Measurements from ENCODE around the gene PTPRU. TPM values are rescaled to one million over a fixed set of nuclear protein-coding genes. Genes with fewer than 3 reads are reported as not detected.
A peak's percentile ranks its signal among the peaks of the same experiment; 100 is the strongest.

The PTPRU gene
- total RNA-seq, 1 donor from 2014 or later: 53.2 TPM

GRCh38 chr1:29247571-29248273 is 11.4 kb downstream of the PTPRU start:
- Histone ChIP-seq H3K4me3 (ENCODE audit: low read depth, low read length) (no peak overlapping the region), H3K36me3 (ENCODE audit: control insufficient read depth, insufficient read depth, low read length) (no peaks in the 10 kb centered on the region), H3K27me3 (ENCODE audit: control insufficient read depth, insufficient read depth, low read length) (no peaks in the 10 kb centered on the region)
- no peak for DNase-seq (ENCODE audit: low read depth)
- FAIRE-seq: no peak
- no peak for TF ChIP-seq CTCF (IDR thresholded peaks at IDR 0.05; ENCODE audit: insufficient read depth, low read length, severe bottlenecking)

DNA sequence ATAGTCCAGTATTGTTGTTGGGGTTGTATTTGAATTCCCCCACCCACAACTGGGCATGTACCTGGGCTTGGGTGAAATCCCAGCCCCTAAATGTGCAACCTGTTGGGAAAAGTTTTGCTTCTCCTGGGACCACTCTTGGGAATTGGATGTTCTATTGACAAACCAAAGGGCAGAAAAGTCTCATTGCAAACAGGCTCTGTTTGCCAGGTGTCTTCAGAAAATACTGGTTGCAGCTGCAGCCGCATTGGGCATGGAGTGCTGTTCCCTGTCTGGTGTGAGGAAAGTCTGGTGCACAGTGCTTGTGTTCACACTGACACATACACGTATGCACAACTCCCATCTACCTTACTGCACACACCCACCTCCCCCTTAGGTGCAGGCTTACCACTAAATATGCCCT is 12.1 kb downstream of the PTPRU start:
- no peaks in the 10 kb centered on the region for H3K36me3 ChIP-seq (ENCODE audit: control insufficient read depth, insufficient read depth, low read length)
- H3K4me3 ChIP-seq (ENCODE audit: low read depth, low read length): no peak overlapping the region
- no peaks in the 10 kb centered on the region for H3K27me3 ChIP-seq (ENCODE audit: control insufficient read depth, insufficient read depth, low read length)
- DNase-seq (ENCODE audit: low read depth) (no peak), FAIRE-seq (peak; percentile 91)
- TF ChIP-seq CTCF (IDR thresholded peaks at IDR 0.05; ENCODE audit: insufficient read depth, low read length, severe bottlenecking): no peak

- peak; percentile 40 for DNase-seq (ENCODE audit: low read depth)
- no peaks in the 10 kb centered on the region for H3K36me3 ChIP-seq (ENCODE audit: control insufficient read depth, insufficient read depth, low read length)
- no peaks in the 10 kb centered on the region for H3K27me3 ChIP-seq (ENCODE audit: control insufficient read depth, insufficient read depth, low read length)
- TF ChIP-seq CTCF (IDR thresholded peaks at IDR 0.05; ENCODE audit: insufficient read depth, low read length, severe bottlenecking): no peak
- no peak overlapping the region for H3K4me3 ChIP-seq (ENCODE audit: low read depth, low read length)
- no peak for FAIRE-seq
Observed at GRCh38 chr1:29249170-29249691, 12.9 kb downstream of the PTPRU start.

DNA sequence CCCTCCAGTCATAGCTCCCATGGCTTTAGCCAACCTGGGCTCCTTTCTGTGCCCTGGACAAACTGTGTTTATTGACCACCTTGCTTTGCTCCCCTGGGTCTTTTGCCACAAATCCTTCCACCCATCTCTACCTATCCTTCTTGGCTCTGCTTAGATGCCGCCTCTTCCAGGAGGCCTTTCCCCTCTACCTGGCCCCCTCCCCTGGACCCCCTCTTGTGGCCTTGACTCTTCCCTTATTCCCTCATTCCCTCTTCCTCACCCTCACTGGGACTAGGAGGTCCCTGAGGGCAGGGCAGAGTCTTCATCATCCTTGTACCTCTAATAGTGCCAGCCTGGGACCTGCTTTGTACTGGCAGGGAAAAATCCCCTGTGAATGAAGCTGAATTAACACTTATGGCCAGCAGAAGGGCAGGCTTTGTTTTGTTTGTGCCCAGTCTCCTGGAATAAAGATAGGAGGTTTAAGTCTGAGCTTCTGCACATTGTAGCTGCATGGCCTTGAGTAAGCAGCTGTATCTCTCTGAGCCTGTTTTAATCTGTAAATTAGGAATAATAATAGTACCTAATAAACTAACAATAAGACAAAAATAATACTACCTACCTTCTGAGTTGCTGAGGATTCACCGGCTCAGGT is 13.7 kb downstream of the PTPRU start:
- Histone ChIP-seq H3K27me3 (ENCODE audit: control insufficient read depth, insufficient read depth, low read length) (no peaks in the 10 kb centered on the region), H3K4me3 (ENCODE audit: low read depth, low read length) (no peak overlapping the region), H3K36me3 (ENCODE audit: control insufficient read depth, insufficient read depth, low read length) (no peaks in the 10 kb centered on the region)
- DNase-seq (ENCODE audit: low read depth) (no peak), FAIRE-seq (no peak)
- TF ChIP-seq CTCF (IDR thresholded peaks at IDR 0.05; ENCODE audit: insufficient read depth, low read length, severe bottlenecking): no peak

DNA sequence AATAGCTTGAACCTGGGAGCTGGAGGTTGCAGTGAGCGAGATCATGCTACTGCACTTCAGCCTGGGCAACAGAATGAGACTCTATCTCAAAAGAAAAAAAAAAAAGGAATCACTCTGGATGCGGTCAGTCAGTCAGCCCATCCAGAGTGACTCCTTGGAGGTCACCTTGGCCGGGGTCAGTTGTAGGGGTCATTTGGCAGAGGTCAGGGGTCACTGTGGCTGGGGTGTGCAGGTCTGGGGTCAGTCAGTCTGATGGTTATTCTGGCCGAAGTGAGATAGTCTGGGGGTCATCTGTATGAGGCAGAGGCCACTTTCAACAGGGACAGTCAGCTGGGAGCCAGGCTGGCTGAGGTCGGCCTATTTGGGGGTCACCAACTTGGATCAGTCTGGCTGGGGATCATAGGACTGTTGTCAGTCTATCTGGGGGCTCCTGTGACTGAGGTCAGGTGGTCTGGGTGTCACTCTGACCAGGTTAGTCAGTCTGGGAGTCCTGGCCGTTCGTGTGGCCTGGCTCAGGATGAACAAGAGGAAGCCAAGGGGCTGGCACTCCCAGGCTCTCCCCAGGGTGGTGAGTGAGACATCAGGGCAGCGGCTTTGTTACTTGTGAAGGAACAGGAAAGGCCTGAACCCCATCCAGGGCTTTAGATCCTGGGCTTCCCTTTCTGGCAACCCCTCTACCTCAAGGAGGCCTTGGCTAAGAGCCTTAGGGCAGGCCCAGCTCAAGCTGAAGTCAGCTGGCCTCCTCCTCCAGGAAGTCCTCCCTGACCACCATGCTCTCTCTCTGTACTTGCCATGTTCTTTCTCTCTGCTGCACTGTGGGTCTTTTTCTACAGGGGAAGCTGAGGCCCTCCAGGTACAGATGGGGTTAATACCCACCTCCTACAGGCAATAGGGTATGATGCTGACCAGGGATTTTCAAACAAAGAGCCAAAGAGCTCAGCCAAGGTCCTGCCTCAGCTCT is 15.1 kb downstream of the PTPRU start:
- no peak for DNase-seq (ENCODE audit: low read depth)
- Histone ChIP-seq H3K27me3 (ENCODE audit: control insufficient read depth, insufficient read depth, low read length) (no peaks in the 10 kb centered on the region), H3K36me3 (ENCODE audit: control insufficient read depth, insufficient read depth, low read length) (no peaks in the 10 kb centered on the region), H3K4me3 (ENCODE audit: low read depth, low read length) (no peak overlapping the region)
- FAIRE-seq: no peak
- TF ChIP-seq CTCF (IDR thresholded peaks at IDR 0.05; ENCODE audit: insufficient read depth, low read length, severe bottlenecking): no peak
